K562 treated with DMSO at 1 percent for 12 hours (cell line): ENCODE data around the gene EBPL. TPM values are rescaled to one million over a fixed set of nuclear protein-coding genes. Genes with fewer than 3 reads are reported as not detected.

ENCODE experiments used
- total RNA-seq: library from RNA; unstranded; fragments of 300-600 nt; gene quantifications from 2 replicates; pipeline ENCODE4 v1.2.3, GENCODE V29; 2022; ENCODE audit not compliant: insufficient read depth

EBPL gene
- total RNA-seq = 31.3 and 41.3 TPM in 2 replicates

DNA sequence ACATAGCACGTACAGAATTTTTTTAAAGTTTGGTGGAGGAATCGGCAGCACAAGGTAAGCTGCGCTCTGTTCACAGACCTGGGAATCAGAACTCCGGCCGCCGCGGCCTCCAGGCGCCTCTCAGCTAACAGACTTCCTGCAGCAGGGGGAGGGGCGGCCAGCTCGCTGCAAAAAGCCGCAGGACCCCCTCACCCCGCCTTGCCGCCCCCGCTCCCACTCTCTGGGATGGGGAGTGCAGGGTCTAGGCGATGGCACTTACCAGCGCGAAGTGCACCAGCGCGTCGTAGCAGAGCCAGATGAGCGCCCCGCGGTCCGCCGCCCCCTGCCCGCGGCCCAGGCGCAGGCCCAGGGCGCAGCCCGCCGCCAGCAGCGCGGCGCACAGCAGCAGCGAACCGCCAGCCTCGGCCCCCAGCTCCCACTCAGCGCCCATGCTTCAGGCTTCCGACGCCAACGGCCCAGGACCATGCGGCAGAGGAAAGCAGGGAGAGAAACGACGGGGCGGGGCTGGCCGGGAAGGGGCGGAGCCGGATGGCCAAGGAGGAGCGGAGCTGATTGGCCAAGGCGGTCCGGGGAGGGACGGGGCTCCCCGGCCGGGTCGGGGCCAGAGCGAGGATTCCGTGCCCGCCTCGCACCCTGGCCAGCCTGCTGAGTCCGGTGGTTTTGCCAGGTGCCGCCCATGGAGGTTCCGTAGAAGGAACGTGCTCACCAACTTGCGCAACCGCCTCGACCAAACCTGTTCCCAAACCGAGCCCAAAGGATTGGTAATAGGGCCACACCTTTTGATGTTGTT, at the start of gene EBPL:
EBPL (minus strand) TSS at position 492 of the 790 bp plus-strand sequence; CDS start at position 430, 62 bp downstream.

DNA sequence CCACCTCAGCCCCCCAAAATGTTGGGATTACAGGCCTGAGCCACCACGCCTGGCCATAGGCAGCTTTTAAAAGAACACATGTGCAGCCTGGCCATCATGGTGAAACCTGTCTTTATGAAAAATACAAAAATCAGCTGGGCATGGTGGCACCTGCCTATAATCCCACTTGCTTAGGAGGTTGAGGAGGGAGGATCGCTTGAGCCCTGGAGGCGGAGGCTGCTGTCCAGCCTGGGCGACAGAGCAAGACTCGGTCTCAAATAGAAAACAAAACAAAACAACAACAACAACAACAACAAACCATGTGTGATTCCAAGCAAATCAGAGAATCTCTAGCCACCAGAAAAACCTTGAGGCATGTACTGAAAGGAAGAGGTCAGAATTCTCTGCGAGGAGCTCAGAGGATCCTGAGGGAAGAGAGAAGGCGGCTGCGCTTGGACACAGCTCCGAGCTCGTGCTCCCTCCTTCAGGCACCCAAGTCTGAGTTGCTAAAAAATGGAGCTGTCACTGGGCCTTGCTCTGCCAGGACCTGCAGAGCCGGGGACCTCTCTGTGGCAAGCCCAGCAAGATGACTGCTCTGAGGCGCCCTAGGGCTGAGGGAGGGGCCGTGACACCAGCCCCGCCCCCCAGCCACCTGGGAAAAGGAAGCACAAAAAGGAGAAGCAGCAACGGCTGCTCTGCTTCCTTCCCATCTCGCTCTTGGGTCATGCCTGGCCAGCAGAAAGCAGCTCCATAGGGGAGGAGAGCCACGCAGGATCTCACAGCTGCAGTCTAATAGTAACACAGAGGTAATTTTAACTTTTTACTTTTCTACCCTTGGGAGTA, 63.2 kb downstream of the EBPL start, which contains the start of gene ARL11:
ARL11 (plus strand) TSS at position 677 of the 822 bp plus-strand sequence. CDS start 1,941 bp downstream, outside the sequence.

Other genes with a start within 250 kb of the EBPL start
- gene CAB39L, start 247.4 kb downstream of the EBPL start, total RNA-seq = 1.1 and 1.3 TPM in 2 replicates
- gene SETDB2, start 247.2 kb downstream of the EBPL start, total RNA-seq = 2.9 and 3.6 TPM in 2 replicates
- gene PHF11, start 195.5 kb downstream of the EBPL start, total RNA-seq = 3.0 and 5.2 TPM in 2 replicates
- gene RCBTB1, start 105.9 kb downstream of the EBPL start, total RNA-seq = 5.0 and 14.9 TPM in 2 replicates
- gene ARL11, start 63.0 kb downstream of the EBPL start, total RNA-seq = 1.1 and 1.4 TPM in 2 replicates
- 4.8 and 16.6 TPM in 2 replicates for gene KPNA3, start 101.2 kb upstream of the EBPL start, total RNA-seq
- gene SPRYD7, start 244.9 kb upstream of the EBPL start, total RNA-seq = 3.6 and 5.5 TPM in 2 replicates